ENCODE results near the gene FDXR.
"Not testable (repeated sequence)": the region's sequence is repeated elsewhere in the genome, so short reads cannot be mapped to it uniquely, and the experiment has no call there.

FDXR gene

GRCh38 chr17:74871356-74872076, 1.3 kb downstream of the FDXR start:
- DNase-seq = no peak

- DNase-seq = no peak
Measured at GRCh38 chr17:74870512-74870911, 2.3 kb downstream of the FDXR start.

- not testable (repeated sequence) for DNase-seq
Measured at GRCh38 chr17:74870028-74870427, 2.8 kb downstream of the FDXR start.

GRCh38 chr17:74868908-74869255, 3.9 kb downstream of the FDXR start:
- no peak for DNase-seq

- no peak for DNase-seq
Measured at GRCh38 chr17:74868251-74868907, 4.4 kb downstream of the FDXR start.

- no peak for DNase-seq
Measured at GRCh38 chr17:74866198-74866835, 6.5 kb downstream of the FDXR start.

GRCh38 chr17:74865504-74866197, 7.1 kb downstream of the FDXR start:
- no peak for DNase-seq

GRCh38 chr17:74864866-74865395, 7.9 kb downstream of the FDXR start:
- DNase-seq = peak; percentile 90

- no peak for DNase-seq
Measured at GRCh38 chr17:74864297-74864865, 8.4 kb downstream of the FDXR start.

- DNase-seq = no peak
Measured at GRCh38 chr17:74863420-74864296, 9.1 kb downstream of the FDXR start.

GRCh38 chr17:74862919-74863318, 9.9 kb downstream of the FDXR start:
- no peak for DNase-seq

GRCh38 chr17:74862108-74862901, 10.5 kb downstream of the FDXR start:
- DNase-seq = peak; percentile 89

GRCh38 chr17:74861662-74862107, 11.1 kb downstream of the FDXR start:
- DNase-seq = no peak

- DNase-seq = no peak
Measured at GRCh38 chr17:74860872-74861661, 11.7 kb downstream of the FDXR start.

- no peak for DNase-seq
Measured at GRCh38 chr17:74860229-74860871, 12.4 kb downstream of the FDXR start.

- peak; percentile 75 for DNase-seq
Measured at GRCh38 chr17:74859459-74860228, 13.2 kb downstream of the FDXR start, which contains the start of gene GRIN2C. Gene GRIN2C, minus strand, starts transcription at chr17:74859885. Its CDS starts 4,793 bp downstream, at chr17:74855092.

- DNase-seq = no peak
Measured at GRCh38 chr17:74858672-74859458, 13.9 kb downstream of the FDXR start.

GRCh38 chr17:74857191-74857590, 15.6 kb downstream of the FDXR start:
- DNase-seq = no peak
